Esophagus squamous epithelium (tissue), 5 donors: Measurements from ENCODE around the gene ARHGAP27. TPM values are rescaled to one million over a fixed set of nuclear protein-coding genes. Genes with fewer than 3 reads are reported as not detected.

Source experiments
- DNase-seq: peaks from one replicate; lab custom pipeline; 2025; lab: John Stamatoyannopoulos, UW
- H3K27ac ChIP-seq, 4 donors: fragments of 200-600 bp; sonication (generic); one replicate each; pipeline ENCODE4 v1.5.1; 2016 to 2019; ENCODE audit warnings: mild to moderate bottlenecking in 1 of 4
- H3K27me3 ChIP-seq, 4 donors: fragments of 200-600 bp; sonication (generic); 1 replicate in 3 of 4; 2 replicates in 1 of 4; pipeline versions ENCODE4 v1.5.1 to v1.6.0; 2017 to 2021; ENCODE audit warnings: antibody characterized with exemption in 1 of 4
- H3K36me3 ChIP-seq, 3 donors: fragments of 200-600 bp; sonication (generic); one replicate each; pipeline ENCODE4 v1.5.1; 2016 to 2019
- H3K4me1 ChIP-seq, 3 donors: fragments of 200-600 bp; sonication (generic); one replicate each; pipeline ENCODE4 v1.5.1; 2017 to 2019
- H3K4me3 ChIP-seq, 4 donors: fragments of 200-600 bp; sonication (generic); 1 replicate in 3 of 4; 2 replicates in 1 of 4; pipeline ENCODE4 v1.5.1; 2016 to 2019; ENCODE audit warnings: mild to moderate bottlenecking in 2 of 4, moderate library complexity in 1 of 4
- H3K9me3 ChIP-seq, 3 donors: fragments of 200-600 bp; sonication (generic); one replicate each; pipeline ENCODE4 v1.5.1; 2016 to 2019
- CTCF ChIP-seq, 6 experiments: fragments of 450-650 bp in 4 of 6; fragments of 200-600 bp in 2 of 6; sonication (generic) in 2 of 6; IDR thresholded peaks; one replicate each; pipeline ENCODE4 v1.5.1; 2016 to 2019; ENCODE audit warnings: antibody characterized with exemption in 6 of 6, mild to moderate bottlenecking in 4 of 6, moderate library complexity in 4 of 6
- POLR2A ChIP-seq, 4 donors: fragments of 450-650 bp; IDR thresholded peaks; one replicate each; pipeline ENCODE4 v1.6.1; 2017; ENCODE audit warnings: antibody characterized with exemption in 4 of 4, mild to moderate bottlenecking in 4 of 4, moderate library complexity in 3 of 4
- WGBS, 2 donors: methylation state at CpG; one replicate each; pipeline ENCODE4 v1.1.5; 2018; 5-methylcytosine and 5-hydroxymethylcytosine counted together
- intact Hi-C: fragments of 100-400 bp; cut with DNase I; formaldehyde crosslinking; loops from one replicate; pipeline ENCODE4 v1.15.0; 2022
- total RNA-seq, 4 donors: library from RNA; depleted of rRNA; stranded (reverse); fragments of >200 nt; gene quantifications; one replicate each; pipeline ENCODE4 v1.1.0, GENCODE V29; 2016
- donor health status: DM: yes; HTN: yes; CAD: no.

The ARHGAP27 gene
- total RNA-seq, 4 donors from 2014 or later: 37.7 to 146 (median 103) TPM

- no peak for DNase-seq
- Histone ChIP-seq H3K9me3 (no peaks in the 10 kb centered on the region), H3K4me1 (peaks cover 52 to 94% (median 62%) of the 10 kb centered on the region in 3 donors), H3K4me3 (peak overlapping the region; percentile 12 to 81 (median 67)), H3K27ac (peak overlapping the region; percentile 88 to 96 (median 93)), H3K36me3 (peaks cover 0 to 18% (median 0%) of the 10 kb centered on the region in 3 donors), H3K27me3 (peaks cover 0 to 51% (median 0%) of the 10 kb centered on the region in 4 donors)
- TF ChIP-seq POLR2A (IDR thresholded peaks at IDR 0.05) (peak in 1 of 4 donors; percentile 22), CTCF (IDR thresholded peaks at IDR 0.05) (peak; percentile 93 to 100 (median 99))
- 2% methylated on average over 13 of the region's 26 CpGs; no CpG with 5 or more reads in 1 of the 2 donors for WGBS, 2 donors
- intact Hi-C loops: no loop called here
Observed at GRCh38 chr17:45428050-45428617, 4.5 kb downstream of the ARHGAP27 start.

GRCh38 chr17:45427181-45427835 lies 5.4 kb downstream of the ARHGAP27 start:
- Histone ChIP-seq H3K9me3 (no peaks in the 10 kb centered on the region), H3K27me3 (peaks cover 0 to 48% (median 0%) of the 10 kb centered on the region in 4 donors), H3K4me1 (peaks cover 44 to 85% (median 53%) of the 10 kb centered on the region in 3 donors), H3K36me3 (peaks cover 0 to 25% (median 0%) of the 10 kb centered on the region in 3 donors), H3K27ac (peak overlapping the region in 3 of 4 donors; percentile 91 to 96 (median 95)), H3K4me3 (peak overlapping the region in 2 of 4 donors; percentile 61 to 73)
- intact Hi-C loops: no loop called here
- no peak for DNase-seq
- TF ChIP-seq CTCF (IDR thresholded peaks at IDR 0.05) (no peak), POLR2A (IDR thresholded peaks at IDR 0.05) (no peak)
- WGBS, 2 donors: 69 to 71% methylated on average over 4 to 5 of the region's 11 CpGs

GRCh38 chr17:45426561-45426960 lies 6.1 kb downstream of the ARHGAP27 start:
- Histone ChIP-seq H3K27me3 (peaks cover 0 to 43% (median 0%) of the 10 kb centered on the region in 4 donors), H3K36me3 (peaks cover 0 to 32% (median 0%) of the 10 kb centered on the region in 3 donors), H3K27ac (peak overlapping the region in 3 of 4 donors; percentile 85 to 96 (median 95)), H3K4me1 (peaks cover 37 to 78% (median 48%) of the 10 kb centered on the region in 3 donors), H3K4me3 (no peak overlapping the region), H3K9me3 (no peaks in the 10 kb centered on the region)
- intact Hi-C loops: no loop called here
- no peak for DNase-seq
- WGBS, 2 donors: 81 to 92% methylated on average over 6 to 7 of the region's 7 CpGs
- TF ChIP-seq CTCF (IDR thresholded peaks at IDR 0.05) (no peak), POLR2A (IDR thresholded peaks at IDR 0.05) (no peak)

GRCh38 chr17:45425984-45426413 lies 6.7 kb downstream of the ARHGAP27 start:
- DNase-seq: no peak
- intact Hi-C loops: no loop called here
- peaks cover 0 to 38% (median 0%) of the 10 kb centered on the region in 3 donors for H3K36me3 ChIP-seq
- H3K4me1 ChIP-seq: peaks cover 32 to 72% (median 43%) of the 10 kb centered on the region in 3 donors
- WGBS, 2 donors: 86% methylated on average over 1 of the region's 6 CpGs; no CpG with 5 or more reads in 1 of the 2 donors
- H3K4me3 ChIP-seq: peak overlapping the region in 1 of 4 donors; percentile 46
- peak overlapping the region; percentile 61 to 96 (median 90) for H3K27ac ChIP-seq
- no peaks in the 10 kb centered on the region for H3K9me3 ChIP-seq
- peaks cover 0 to 37% (median 0%) of the 10 kb centered on the region in 4 donors for H3K27me3 ChIP-seq
- TF ChIP-seq CTCF (IDR thresholded peaks at IDR 0.05): peak in 1 of 6 experiments; percentile 15
- TF ChIP-seq POLR2A (IDR thresholded peaks at IDR 0.05): no peak
